HepG2 (cell line): Measurements from ENCODE around the gene SOX13. TPM values are rescaled to one million over a fixed set of nuclear protein-coding genes. Genes with fewer than 3 reads are reported as not detected.
A peak's percentile ranks its signal among the peaks of the same experiment; 100 is the strongest.

ENCODE experiments used
- BCL6 ChIP-seq: IDR thresholded peaks from 2 replicates; pipeline ENCODE4 v1.6.1; 2016; ENCODE audit warnings: missing genetic modification reagents, missing compliant biosample characterization
- BORCS8-MEF2B ChIP-seq: sonication (generic); formaldehyde crosslinking; IDR thresholded peaks from 2 replicates; pipeline ENCODE4 v1.8.0; 2022; ENCODE audit warnings: mild to moderate bottlenecking, missing genetic modification reagents
- CEBPB ChIP-seq: IDR thresholded peaks from 2 replicates; pipeline ENCODE4 v1.6.1; 2011; ENCODE audit warnings: low read depth, low read length, improper control_type of control experiment, borderline replicate concordance
- DR1 ChIP-seq: sonication (generic); formaldehyde crosslinking; IDR thresholded peaks from 2 replicates; pipeline ENCODE4 v1.8.0; 2021; ENCODE audit warnings: mild to moderate bottlenecking, missing genetic modification reagents, inconsistent platforms
- HDAC6 ChIP-seq: fragments of 200-600 bp; sonication (generic); IDR thresholded peaks from 2 replicates; pipeline ENCODE4 v1.7.0; 2017; ENCODE audit warnings: mild to moderate bottlenecking, antibody characterized with exemption, low read length, low read depth
- HMGA1 ChIP-seq: sonication (generic); formaldehyde crosslinking; conservative IDR thresholded peaks from 2 replicates; pipeline ENCODE4 v1.4.0; 2020; ENCODE audit warnings: missing genetic modification reagents
- MAFK ChIP-seq, 2 experiments: IDR thresholded peaks in 1 of 2; conservative IDR thresholded peaks in 1 of 2; 2 replicates each; pipeline ENCODE4 v1.6.1; 2011; ENCODE audit warnings: improper control_type of control experiment in 2 of 2, low read length in 2 of 2
- NFE2L1 ChIP-seq: sonication (generic); formaldehyde crosslinking; IDR thresholded peaks from 2 replicates; pipeline ENCODE4 v1.4.0; 2020; ENCODE audit warnings: missing genetic modification reagents, mild to moderate bottlenecking, borderline replicate concordance
- NR2F6 ChIP-seq, 2 experiments: IDR thresholded peaks; 2 replicates each; pipeline ENCODE4 v1.6.1; 2016; ENCODE audit warnings: antibody characterized with exemption in 1 of 2, mild to moderate bottlenecking in 1 of 2
- RXRB ChIP-seq: IDR thresholded peaks from 2 replicates; pipeline ENCODE4 v1.6.1; 2016; ENCODE audit warnings: borderline replicate concordance, missing genetic modification reagents, missing compliant biosample characterization
- SRSF4 ChIP-seq: fragments of 200-400 bp; formaldehyde crosslinking; IDR thresholded peaks from one replicate; pipeline ENCODE4 v1.6.1; 2018; ENCODE audit warnings: mild to moderate bottlenecking, low read depth, low read length, moderate library complexity; ENCODE audit not compliant: poor library complexity, severe bottlenecking
- TCF12 ChIP-seq, 2 experiments: fragments of 450-650 bp in 1 of 2; sonication (generic) in 1 of 2; formaldehyde crosslinking in 1 of 2; IDR thresholded peaks; 2 replicates each; pipeline versions ENCODE4 v1.6.1 to v1.8.0; 2017 to 2022; ENCODE audit warnings: antibody characterized with exemption in 1 of 2, mild to moderate bottlenecking in 1 of 2, missing genetic modification reagents in 1 of 2, moderate library complexity in 1 of 2
- ZBTB42 ChIP-seq: sonication (generic); formaldehyde crosslinking; IDR thresholded peaks from 2 replicates; pipeline ENCODE4 v1.5.0; 2020; ENCODE audit warnings: mild to moderate bottlenecking, missing genetic modification reagents
- ZFY ChIP-seq: sonication (generic); formaldehyde crosslinking; IDR thresholded peaks from 2 replicates; pipeline ENCODE4 v1.4.0; 2020; ENCODE audit warnings: missing genetic modification reagents
- ZNF530 ChIP-seq: sonication (generic); formaldehyde crosslinking; IDR thresholded peaks from 2 replicates; pipeline ENCODE4 v1.5.0; 2020; ENCODE audit warnings: low read depth, mild to moderate bottlenecking, missing genetic modification reagents
- ZNF619 ChIP-seq: sonication (generic); formaldehyde crosslinking; IDR thresholded peaks from 2 replicates; pipeline ENCODE4 v1.4.0; 2020; ENCODE audit warnings: mild to moderate bottlenecking, missing genetic modification reagents
- ZNF781 ChIP-seq: sonication (generic); formaldehyde crosslinking; IDR thresholded peaks from 2 replicates; pipeline ENCODE4 v1.5.1; 2020; ENCODE audit warnings: borderline replicate concordance, mild to moderate bottlenecking, missing genetic modification reagents; ENCODE audit errors: not compliant biosample characterization
- ZNF883 ChIP-seq: sonication (generic); formaldehyde crosslinking; IDR thresholded peaks from 2 replicates; pipeline ENCODE4 v1.5.1; 2020; ENCODE audit warnings: mild to moderate bottlenecking, missing genetic modification reagents; ENCODE audit errors: not compliant biosample characterization
- polyA plus RNA-seq, 8 experiments: library from polyadenylated mRNA; depleted of rRNA in 3 of 8; stranded (reverse) in 7 of 8; unstranded in 1 of 8; fragments of >200 nt; fragmentation: Illumina TruSeq in 4 of 8; extraction: Trizol in 4 of 8; gene quantifications; 2 replicates each; pipeline versions ENCODE4 v1.2.1 to v1.2.3, GENCODE V29; 2011 to 2016; ENCODE audit warnings: low read depth in 4 of 8, missing spikeins in 1 of 8, mixed read lengths in 1 of 8; ENCODE audit not compliant: insufficient read depth in 1 of 8
- total RNA-seq, 5 experiments: library from RNA; depleted of rRNA; stranded (reverse); fragments of >200 nt; fragmentation: Illumina TruSeq; extraction: Trizol; gene quantifications; 2 replicates each; pipeline ENCODE4 v1.2.3, GENCODE V29; 2016; ENCODE audit warnings: low read depth in 1 of 5
- TF ChIP-seq, protein P1 (sequence below): sonication (generic); formaldehyde crosslinking; conservative IDR thresholded peaks from 2 replicates; pipeline ENCODE4 v1.8.0; 2022; ENCODE audit warnings: mild to moderate bottlenecking, moderate library complexity, missing genetic modification reagents
- TF ChIP-seq, protein P2 (sequence below): IDR thresholded peaks from 2 replicates; pipeline ENCODE4 v1.6.1; 2016; ENCODE audit warnings: low read depth, borderline replicate concordance
- TF ChIP-seq, protein P3 (sequence below): sonication (generic); formaldehyde crosslinking; IDR thresholded peaks from 2 replicates; pipeline ENCODE4 v1.4.0; 2020; ENCODE audit warnings: mild to moderate bottlenecking, missing genetic modification reagents
- TF ChIP-seq, protein P4 (sequence below): sonication (generic); formaldehyde crosslinking; IDR thresholded peaks from 2 replicates; pipeline ENCODE4 v1.5.1; 2020; ENCODE audit warnings: mild to moderate bottlenecking, missing genetic modification reagents, moderate library complexity
- TF ChIP-seq, protein P5 (sequence below): sonication (generic); formaldehyde crosslinking; IDR thresholded peaks from 2 replicates; pipeline ENCODE4 v1.4.0; 2020; ENCODE audit warnings: missing genetic modification reagents
- TF ChIP-seq, protein P6 (sequence below): IDR thresholded peaks from 2 replicates; pipeline ENCODE4 v1.6.1; 2016; ENCODE audit warnings: missing genetic modification reagents, missing compliant biosample characterization

SOX13 gene
- total and polyA plus RNA-seq, 2 of the 13 experiments (the other 11 are each of a cell fraction or from before 2014, with no cell fraction given) = 13.3 to 15.8 TPM

DNA sequence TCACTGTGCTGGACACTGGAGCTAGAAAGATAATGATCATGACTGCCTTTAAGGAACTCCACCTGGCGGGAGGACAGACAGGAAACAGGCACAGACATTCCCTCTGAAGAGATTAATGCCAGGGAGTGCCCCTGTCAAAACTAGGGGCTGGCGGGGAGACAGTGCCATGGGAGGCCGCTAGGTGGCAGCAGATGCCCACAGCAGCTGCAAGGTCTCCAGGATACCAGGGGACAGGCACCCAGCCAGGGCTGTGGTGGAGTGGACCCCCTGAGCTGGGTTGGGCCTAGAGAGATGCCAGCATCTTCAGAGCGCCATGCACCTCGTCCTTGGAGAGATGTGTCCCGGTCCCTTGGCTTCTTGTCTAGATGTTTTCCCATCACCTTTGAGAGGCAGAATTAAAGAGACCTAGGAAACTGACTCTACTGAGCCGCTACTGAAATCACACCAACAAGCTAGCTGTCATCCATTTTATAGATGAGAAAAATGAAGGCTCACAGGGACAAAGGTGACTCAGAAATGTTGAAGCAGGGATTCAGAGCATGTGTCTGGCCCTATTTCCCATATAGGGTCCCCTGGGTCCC is 89.7 kb downstream of the SOX13 start (continued):
- TF ChIP-seq, protein P1, sequence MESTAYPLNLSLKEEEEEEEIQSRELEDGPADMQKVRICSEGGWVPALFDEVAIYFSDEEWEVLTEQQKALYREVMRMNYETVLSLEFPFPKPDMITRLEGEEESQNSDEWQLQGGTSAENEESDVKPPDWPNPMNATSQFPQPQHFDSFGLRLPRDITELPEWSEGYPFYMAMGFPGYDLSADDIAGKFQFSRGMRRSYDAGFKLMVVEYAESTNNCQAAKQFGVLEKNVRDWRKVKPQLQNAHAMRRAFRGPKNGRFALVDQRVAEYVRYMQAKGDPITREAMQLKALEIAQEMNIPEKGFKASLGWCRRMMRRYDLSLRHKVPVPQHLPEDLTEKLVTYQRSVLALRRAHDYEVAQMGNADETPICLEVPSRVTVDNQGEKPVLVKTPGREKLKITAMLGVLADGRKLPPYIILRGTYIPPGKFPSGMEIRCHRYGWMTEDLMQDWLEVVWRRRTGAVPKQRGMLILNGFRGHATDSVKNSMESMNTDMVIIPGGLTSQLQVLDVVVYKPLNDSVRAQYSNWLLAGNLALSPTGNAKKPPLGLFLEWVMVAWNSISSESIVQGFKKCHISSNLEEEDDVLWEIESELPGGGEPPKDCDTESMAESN (CRISPR knock-in tag) = peak; percentile 53; the same call in 1 of the 2 replicates
- no peak for TF ChIP-seq DR1 (CRISPR knock-in tag)
- TF ChIP-seq BCL6 (CRISPR knock-in tag) = 0 out of 2 replicates have a peak, but pooled peaks have one; percentile 7
- TF ChIP-seq SRSF4 = no peak
- TF ChIP-seq ZNF883 (CRISPR knock-in tag) = no peak
- no peak for TF ChIP-seq ZNF619
- TF ChIP-seq, protein P2, sequence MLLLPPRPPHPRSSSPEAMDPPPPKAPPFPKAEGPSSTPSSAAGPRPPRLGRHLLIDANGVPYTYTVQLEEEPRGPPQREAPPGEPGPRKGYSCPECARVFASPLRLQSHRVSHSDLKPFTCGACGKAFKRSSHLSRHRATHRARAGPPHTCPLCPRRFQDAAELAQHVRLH (CRISPR knock-in tag) = no peak
- no peak for TF ChIP-seq NFE2L1
- TF ChIP-seq ZNF781 (CRISPR knock-in tag) = no peak
- TF ChIP-seq, protein P3, sequence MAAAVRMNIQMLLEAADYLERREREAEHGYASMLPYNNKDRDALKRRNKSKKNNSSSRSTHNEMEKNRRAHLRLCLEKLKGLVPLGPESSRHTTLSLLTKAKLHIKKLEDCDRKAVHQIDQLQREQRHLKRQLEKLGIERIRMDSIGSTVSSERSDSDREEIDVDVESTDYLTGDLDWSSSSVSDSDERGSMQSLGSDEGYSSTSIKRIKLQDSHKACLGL (CRISPR knock-in tag) = no peak
- TF ChIP-seq, protein P4, sequence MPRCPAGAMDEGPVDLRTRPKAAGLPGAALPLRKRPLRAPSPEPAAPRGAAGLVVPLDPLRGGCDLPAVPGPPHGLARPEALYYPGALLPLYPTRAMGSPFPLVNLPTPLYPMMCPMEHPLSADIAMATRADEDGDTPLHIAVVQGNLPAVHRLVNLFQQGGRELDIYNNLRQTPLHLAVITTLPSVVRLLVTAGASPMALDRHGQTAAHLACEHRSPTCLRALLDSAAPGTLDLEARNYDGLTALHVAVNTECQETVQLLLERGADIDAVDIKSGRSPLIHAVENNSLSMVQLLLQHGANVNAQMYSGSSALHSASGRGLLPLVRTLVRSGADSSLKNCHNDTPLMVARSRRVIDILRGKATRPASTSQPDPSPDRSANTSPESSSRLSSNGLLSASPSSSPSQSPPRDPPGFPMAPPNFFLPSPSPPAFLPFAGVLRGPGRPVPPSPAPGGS (CRISPR knock-in tag) = no peak
- TF ChIP-seq, protein P5, sequence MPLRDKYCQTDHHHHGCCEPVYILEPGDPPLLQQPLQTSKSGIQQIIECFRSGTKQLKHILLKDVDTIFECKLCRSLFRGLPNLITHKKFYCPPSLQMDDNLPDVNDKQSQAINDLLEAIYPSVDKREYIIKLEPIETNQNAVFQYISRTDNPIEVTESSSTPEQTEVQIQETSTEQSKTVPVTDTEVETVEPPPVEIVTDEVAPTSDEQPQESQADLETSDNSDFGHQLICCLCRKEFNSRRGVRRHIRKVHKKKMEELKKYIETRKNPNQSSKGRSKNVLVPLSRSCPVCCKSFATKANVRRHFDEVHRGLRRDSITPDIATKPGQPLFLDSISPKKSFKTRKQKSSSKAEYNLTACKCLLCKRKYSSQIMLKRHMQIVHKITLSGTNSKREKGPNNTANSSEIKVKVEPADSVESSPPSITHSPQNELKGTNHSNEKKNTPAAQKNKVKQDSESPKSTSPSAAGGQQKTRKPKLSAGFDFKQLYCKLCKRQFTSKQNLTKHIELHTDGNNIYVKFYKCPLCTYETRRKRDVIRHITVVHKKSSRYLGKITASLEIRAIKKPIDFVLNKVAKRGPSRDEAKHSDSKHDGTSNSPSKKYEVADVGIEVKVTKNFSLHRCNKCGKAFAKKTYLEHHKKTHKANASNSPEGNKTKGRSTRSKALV = no peak
- TF ChIP-seq ZBTB42 (CRISPR knock-in tag) = no peak
- no peak for TF ChIP-seq HDAC6
- TF ChIP-seq TCF12 (IDR thresholded peaks at IDR 0.05) = no peak
- no peak for TF ChIP-seq TCF12 (CRISPR knock-in tag; IDR thresholded peaks at IDR 0.05)
- TF ChIP-seq ZNF530 (CRISPR knock-in tag) = no peak
- TF ChIP-seq, protein P6, sequence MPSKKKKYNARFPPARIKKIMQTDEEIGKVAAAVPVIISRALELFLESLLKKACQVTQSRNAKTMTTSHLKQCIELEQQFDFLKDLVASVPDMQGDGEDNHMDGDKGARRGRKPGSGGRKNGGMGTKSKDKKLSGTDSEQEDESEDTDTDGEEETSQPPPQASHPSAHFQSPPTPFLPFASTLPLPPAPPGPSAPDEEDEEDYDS (CRISPR knock-in tag) = no peak
- no peak for TF ChIP-seq BORCS8-MEF2B (CRISPR knock-in tag)
- no peak for TF ChIP-seq HMGA1 (CRISPR knock-in tag)
- no peak for TF ChIP-seq MAFK (conservative IDR thresholded peaks at IDR 0.05 in 1 of 2, IDR thresholded peaks at IDR 0.05 in 1 of 2; ENCODE audit: low read length in 2 of 2)
- TF ChIP-seq RXRB (CRISPR knock-in tag) = peak; percentile 28; the same call in 1 of the 2 replicates
- no peak for TF ChIP-seq CEBPB
- no peak for TF ChIP-seq NR2F6 (IDR thresholded peaks at IDR 0.05)
- no peak for TF ChIP-seq NR2F6 (CRISPR knock-in tag; IDR thresholded peaks at IDR 0.05)
- 0 out of 2 replicates have a peak, but pooled peaks have one; percentile 24 for TF ChIP-seq ZFY (CRISPR knock-in tag)
